Stimulated activated CD8-positive, alpha-beta memory T cell treated with anti-CD3 and anti-CD28 coated beads, Interleukin-4, amount 100 ng/mL, for 24 hours (primary cell): ENCODE results near the gene COPB2.

Source experiments
- DNase-seq: peaks from one replicate; pipeline ENCODE4 v3.0.0-alpha.2; 2020; ENCODE audit warnings: low read depth

Gene COPB2

DNA sequence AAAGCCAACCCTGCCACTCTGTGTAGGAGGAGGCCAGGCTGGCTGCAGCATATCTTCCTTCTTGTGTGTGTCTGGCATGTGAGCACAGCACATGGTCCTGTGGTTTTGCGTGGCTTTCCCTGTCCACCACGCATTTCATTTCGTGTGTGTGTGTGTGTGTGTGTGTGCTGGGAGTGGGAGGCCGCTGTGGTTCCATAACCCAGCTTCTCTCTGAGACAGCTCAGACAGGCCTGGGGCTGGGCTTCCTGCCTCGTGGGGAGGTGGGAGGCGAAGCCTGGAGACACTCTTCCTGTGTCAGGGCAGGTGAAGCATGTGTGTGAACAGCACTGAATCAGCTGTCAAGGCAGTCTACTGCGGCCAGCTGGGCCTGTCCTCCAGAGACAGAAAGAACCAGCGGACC, 61.6 kb downstream of the COPB2 start:
- no peak for DNase-seq

DNA sequence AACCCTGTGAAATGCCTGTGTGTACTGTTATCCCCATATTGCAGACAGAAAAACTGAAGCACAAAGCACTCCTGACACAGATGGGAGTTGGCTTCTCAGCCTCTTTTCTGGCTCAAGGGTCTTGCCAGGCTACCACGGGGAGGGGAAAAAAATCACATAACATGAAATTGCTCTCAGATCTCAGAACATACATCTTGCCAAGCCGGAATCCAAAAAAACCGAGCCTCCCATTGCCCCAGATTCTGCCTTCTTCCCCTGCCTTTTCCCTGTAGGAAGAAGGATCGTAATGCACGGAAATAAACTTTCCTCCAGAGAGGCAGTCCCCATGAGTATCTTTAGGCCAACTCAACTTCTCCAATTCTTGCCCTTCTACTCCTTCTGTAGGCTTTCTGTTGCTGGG, 62.2 kb downstream of the COPB2 start:
- no peak for DNase-seq

DNA sequence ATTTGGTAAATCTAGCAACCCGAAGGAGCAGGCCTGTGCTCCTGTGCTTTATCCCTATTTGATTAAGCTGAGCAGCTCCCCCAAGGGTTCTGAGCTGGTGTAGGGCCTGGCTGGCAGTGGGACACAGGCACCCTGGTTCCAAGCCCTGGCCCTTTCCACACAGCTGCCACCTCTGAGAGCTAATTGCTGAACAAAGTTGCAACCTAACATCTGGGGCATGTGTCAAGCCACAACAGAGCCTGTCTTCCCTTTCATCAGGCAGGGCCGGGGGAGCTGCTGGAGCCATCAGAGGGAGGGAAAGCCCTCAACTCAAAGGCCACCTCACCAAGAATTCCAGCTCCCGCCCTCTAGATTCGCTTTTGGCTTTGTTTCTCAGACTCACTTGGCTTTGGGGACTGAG, 62.7 kb downstream of the COPB2 start:
- DNase-seq: no peak

DNA sequence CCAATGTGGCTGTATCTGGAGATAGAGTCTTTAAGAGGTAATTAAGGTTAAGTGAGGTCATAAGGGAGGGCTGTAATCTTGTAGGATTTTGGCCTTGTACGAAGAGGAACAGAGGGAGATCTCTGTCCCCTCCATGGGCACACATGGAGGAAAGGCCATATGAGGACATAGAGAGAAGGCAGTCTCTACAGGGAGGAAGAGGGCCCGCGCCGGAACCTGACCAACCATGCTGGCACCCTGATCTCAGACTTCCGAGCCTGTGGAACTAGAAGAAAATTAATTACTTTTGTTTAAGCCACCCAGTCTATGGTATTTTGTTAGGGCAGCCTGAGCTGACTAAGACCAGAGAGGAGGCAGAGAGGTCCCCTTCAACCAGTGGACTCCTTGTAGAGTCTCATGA, 63.3 kb downstream of the COPB2 start:
- no peak for DNase-seq

DNA sequence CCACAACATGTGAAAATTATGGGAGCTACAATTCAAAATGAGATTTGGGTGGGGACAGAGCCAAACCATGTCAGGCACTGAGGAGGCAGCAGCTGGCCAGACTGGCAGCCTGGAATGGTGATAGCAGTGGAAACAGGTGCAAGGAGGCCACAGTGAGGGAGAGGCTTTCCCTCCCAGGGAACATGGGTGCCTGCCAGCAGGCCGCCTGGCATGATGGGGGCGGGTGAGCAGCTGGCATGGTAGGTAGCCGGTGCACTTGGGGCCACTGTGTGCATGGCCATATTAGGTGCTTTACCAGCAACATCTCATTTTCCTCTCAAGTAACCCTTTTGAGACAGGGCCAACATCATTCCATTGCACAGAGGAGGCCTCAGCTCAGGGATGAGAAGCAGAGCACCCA, 63.9 kb downstream of the COPB2 start:
- DNase-seq: no peak

DNA sequence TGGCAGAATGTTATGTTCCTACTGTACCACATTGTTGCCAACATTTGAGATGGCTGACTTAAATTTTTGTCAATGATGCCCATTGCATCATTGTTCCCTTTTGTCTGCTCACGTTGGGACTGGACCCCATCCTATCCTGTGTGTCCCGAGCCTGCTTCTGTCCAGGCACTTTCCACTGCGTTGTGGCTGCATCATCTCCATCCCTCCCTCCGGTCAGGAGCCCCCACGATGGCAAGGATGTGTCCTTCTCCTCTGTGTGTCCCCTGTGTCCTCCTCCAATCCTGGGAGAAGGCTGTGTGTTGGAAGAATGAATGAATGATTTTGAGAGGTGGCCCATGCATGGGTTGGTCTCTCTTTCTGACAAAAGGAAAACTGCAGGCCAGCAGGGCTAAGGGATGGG, 65.0 kb downstream of the COPB2 start:
- no peak for DNase-seq

DNA sequence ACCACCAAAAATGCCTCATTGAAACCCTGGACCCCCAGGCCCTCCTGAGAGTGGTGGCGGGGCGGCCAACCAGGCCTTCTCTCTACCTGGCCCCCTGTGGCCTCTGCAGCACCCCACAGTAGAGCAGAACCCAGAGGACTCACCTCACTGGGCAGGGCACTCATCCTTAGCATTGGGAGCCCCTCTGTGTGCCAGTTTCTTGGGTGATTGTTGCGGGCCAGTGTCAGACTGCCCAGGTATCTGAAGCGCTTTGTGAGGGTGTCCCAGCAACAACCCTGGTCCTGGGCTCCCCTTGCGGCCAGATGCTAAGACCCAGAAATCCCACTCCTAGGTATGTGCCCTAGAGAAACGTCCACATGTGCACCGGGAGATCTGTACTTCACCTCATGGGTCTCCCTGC, 66.3 kb downstream of the COPB2 start:
- DNase-seq: no peak

DNA sequence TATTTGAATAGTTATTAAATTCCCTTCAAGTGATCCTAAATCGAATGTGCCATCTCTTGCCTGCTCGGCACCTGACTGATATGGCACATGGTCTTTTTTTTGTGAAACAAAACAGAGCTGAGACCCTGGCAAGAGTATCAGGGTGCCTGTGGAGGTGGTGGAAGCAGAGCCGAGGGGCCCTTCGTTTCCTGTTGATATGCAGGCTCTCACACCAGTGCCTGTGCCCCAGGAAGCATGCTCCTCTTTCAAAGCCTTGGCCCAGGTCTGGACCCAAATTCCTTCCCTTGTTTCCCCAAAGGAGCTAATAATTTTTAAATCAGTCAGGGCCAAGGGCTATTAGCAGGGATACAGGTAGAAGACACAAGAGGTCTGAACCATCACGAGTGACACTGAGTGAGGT, 67.1 kb downstream of the COPB2 start:
- no peak for DNase-seq

DNA sequence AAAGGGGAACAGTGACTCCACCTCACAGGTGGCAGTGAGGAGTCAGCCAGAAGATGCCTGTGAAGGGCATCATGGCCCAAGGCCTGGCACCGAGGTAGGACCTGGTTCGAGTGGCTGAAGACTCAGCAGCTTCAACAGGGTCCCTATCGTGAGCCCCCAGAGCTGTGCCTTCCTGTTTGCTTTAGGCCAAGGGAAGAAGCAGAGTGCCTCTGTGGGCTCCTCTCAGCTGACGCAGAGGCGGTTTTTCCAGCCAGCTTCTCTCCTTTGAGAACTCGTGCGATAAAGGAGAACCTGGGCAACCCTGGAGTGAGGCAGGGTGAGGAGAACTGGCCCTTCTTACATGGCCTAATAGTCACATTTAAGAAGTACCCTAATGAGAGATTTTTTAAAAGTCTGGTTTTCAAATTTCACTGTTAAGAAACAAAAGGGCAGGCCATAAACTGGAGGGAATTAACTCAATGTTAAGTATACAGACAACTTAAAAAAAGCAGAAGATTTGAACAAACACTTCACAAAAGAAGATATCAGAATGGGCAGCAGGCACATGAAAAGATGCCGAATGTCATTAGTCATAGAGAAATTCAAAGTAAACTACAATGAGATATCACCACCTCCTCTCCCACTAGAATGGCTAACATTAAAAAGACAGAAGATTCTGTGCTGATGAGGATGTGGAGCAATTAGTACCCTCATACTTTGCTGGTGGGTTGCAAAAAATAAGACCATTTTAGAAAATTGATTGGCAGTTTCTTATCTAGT, 68.7 kb downstream of the COPB2 start:
- DNase-seq: no peak

DNA sequence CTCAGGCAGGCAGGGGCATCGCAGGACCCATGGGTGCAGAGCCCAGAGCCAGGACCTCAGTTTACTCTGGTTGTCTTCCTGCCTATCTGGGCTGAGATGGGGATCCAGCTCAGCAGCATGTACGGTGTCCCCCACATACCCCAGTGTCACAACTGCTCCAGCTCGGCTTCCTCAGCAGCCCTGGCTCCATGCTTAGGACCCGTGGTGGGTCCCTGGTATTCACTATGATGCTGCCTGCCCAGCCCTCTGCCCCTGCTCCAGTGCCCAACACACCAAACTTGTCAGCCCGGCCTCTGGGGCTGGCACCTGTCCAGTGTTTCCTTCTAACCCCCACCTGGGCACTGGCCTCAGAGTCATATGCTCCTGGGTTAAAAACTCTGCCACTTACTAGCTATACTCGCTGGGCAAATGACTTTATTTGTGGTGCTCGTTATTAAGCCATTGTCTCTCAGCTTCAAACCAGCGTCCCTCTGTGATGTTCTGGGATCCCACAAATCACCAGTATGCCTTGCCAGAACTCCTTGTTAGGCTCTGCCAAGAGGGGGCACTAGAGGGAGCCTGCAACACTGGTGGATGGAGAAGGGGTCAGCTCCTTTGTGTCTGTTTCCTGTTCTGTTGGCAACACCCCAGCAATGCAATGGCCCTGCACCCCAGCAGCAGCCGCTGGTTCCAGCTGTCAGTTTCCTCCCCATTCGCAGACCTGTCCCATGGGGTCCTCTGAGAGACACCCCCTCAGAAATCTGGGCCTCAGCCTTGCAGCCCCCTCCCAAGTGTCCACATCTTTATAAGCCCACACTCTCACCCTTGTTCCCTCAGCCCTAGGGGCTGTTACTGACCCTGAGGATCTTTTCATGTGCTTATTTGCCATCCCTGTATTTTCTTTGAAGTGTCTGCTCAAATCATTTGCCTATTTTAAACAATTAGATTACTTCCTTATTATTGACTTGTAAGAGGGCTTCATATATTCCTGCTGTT, 69.7 kb downstream of the COPB2 start:
- no peak for DNase-seq

DNA sequence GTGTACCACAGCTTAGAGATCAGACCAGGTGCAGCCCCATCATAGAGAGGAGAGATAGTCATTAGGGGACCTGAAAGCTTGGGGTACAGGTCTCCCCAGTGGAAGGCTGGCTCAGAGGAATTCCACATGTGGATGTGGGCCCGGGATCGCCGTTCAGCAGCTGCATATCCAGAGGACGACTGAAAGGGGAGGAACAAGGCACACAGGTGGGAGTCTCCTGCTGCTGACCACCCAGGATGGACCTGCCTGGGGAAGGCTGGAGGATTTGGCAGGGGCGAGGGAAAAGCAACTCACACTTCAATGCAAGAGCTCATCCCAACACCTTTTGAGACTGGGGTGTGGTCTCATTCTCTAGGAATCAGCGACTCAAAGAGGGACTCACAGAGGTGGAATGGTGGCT, 70.6 kb downstream of the COPB2 start:
- DNase-seq: no peak

DNA sequence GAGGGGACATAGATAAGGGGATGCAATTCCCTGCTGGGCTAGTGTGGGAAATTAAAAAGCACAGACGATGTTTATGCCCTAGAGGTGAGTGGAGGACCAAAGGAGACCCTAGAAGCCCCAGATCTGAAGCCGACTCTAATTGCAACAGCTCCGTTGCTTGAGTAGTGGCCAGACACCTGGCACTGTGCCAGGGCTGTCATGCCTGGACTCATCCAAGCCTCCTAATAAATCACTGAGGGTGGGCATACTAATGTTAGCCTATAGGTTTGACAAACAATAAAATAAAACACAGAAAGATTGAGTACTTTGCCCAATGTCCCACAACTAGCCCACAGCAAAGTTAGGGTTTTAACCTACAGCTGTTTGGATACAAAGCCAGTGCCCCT, 71.0 kb downstream of the COPB2 start:
- DNase-seq: no peak

DNA sequence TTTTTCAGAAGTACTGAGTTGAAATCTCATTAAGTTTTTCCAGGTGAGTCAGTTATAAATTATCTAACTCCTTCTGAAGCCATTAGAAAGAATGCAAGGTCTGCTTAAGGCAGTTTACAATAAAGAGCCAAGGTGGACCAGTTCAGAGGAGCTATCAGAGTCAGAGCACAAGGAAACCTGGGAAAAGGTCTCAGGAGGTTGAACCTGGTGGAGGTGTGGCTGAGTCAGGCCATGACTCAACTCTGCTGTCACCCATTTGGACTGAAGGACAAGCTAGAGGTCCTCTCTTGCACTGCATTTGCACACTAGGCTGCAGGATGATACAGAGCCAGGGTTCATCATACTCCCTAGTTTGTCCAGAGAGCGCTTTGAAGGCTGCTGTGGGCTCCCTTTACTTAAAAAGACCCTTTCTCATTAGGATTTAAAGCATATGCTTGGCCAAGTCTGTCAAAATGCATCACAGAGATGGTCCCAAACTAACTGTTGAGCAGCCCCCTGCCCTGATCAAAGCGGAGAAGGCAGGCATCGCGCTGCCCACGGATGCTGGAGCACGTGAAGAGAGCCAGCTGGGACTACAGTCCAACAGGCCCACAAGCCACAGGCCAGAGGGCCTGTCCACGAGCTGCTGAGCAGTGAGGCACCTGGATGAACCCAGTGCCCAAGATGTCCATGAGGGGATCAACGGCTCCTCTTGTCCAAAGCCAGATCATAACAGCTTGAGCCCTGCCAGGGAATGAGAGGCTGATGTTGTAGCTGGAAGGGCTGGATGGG, 71.6 kb downstream of the COPB2 start:
- DNase-seq: no peak

DNA sequence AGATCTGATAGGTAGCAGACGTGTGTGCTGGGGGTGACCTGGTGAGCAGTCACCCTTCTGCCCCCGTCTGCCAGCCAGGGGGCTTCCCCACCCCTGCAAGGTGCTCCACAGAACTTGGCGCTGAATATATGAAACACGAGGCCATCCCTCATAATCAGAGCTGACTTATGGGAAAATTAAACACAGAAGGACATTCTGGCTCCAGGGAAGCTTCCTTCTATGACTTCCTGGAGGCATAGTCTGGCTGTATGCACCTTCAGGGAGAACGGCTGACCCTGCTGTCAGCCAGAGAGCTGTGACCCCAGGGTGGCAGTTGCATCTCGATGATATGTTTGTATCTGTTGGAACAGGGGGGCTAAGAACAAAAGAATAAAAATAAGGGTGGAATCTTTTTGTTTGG, 72.2 kb downstream of the COPB2 start:
- DNase-seq: no peak

DNA sequence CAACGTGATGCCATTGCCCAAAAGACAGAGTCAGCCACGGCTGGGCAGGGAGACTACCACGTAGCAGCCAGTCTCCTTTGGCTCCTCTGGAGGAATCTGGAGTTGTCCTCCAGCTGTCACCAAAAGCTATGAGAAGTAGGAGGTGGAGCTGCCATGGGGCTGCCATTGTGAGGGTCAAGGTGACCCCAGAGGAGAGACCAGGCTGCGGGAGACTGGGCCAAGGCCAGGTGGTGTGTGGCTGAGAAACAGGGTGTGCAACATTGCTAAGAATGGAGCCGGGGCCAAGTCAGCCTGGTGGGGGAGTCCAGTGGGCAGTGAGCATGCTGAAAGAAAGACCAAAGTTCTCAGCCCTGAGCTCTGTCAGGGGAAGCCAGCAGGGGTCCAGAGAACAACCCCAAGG, 75.5 kb downstream of the COPB2 start:
- DNase-seq: no peak

DNA sequence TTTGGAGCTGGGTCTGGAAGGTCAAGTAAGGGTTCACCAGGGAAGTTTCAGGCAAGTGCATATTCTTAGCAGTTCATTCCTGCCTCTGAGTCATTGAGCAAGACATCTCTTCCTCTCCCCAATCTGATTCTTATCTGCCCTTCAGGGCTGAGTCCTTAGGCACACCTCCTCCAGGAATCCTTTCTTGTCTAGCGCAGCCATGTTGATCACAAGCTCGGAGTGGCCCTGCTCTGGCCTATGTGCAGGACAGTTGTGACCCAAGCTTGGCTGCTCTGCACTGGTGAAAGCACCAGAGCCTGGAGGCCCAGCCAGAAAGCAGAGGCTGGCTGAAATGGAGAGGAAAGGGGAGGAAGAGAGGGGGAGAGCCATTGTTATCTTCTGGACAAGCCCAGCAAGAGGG, 76.5 kb downstream of the COPB2 start:
- DNase-seq: no peak

DNA sequence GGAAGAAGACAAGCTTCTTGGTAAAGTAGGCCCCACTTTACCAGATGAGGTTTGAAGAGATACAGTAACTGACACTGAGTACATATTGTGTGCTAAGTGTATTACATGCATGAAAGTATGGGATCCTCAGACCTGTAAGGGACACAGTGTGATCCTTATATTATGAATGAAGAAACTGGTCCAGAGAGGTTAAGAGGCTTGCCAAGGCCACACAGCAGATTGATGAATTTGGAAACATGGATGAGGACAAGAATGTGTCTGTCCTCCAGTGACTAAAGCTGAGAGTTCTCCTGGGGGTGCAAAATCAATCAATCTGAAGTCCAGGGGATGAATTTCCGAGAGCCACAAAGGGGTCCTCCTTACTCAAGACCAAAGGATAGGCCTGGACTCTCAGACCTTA, 77.0 kb downstream of the COPB2 start:
- no peak for DNase-seq

DNA sequence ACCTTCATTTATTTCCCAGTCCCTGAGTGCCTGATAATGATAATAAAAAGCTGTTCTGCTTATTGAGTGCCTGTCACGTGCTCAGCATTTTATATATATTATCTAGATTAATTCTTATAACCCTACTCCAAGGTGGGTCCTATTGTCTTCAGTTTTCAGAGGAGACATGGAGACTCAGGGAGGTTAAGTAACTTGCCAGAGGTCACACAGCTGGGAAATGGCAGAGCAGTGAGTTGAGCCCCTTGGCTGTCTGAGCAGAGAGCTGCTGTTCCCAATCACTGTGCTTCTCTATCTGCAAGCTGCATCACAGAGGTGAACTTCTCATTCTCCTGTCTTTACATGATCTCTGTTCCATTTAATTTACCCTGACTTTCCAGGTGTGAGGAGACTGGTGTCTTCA, 77.9 kb downstream of the COPB2 start:
- DNase-seq: no peak

DNA sequence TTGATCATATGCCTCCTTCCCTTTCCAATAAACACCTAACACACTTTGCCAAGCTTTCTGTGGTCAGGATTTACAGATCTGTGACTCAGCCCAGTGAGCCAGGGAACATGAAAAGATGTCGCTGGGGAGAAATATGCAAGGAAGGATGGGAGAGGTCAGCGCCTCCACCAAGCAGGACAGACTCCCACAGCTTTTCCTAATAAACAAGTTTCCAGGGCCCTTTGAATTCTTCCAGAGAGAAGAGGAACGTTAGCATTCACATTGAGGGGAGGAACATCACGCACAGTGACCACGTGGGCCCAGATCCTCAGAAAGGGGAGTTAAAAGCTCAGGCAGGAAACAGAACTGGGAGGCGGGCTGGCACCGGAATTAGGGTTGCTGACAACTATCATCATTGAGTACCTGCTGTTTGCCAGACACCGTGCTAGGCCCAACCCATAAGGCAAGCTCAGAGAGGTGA, 78.9 kb downstream of the COPB2 start:
- no peak for DNase-seq

DNA sequence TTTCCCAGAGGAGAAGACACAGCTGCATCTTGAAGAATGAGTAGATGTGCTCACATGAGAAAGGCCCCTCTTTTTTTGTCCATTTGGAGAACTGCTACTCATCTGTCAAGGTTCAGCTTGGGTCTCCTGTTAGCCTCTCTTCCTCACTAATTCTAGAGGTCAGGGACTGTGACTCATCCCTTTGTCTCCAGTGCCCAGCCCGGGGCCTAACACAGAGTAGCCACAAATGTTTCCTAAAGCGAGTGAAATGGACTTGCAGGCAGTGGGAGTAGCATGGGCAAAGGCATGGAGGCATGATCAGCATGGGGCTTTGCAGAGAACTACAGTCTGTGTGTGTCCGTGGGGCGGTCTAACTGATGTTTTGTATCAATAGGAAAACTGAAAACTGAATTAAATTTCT, 79.6 kb downstream of the COPB2 start:
- no peak for DNase-seq

DNA sequence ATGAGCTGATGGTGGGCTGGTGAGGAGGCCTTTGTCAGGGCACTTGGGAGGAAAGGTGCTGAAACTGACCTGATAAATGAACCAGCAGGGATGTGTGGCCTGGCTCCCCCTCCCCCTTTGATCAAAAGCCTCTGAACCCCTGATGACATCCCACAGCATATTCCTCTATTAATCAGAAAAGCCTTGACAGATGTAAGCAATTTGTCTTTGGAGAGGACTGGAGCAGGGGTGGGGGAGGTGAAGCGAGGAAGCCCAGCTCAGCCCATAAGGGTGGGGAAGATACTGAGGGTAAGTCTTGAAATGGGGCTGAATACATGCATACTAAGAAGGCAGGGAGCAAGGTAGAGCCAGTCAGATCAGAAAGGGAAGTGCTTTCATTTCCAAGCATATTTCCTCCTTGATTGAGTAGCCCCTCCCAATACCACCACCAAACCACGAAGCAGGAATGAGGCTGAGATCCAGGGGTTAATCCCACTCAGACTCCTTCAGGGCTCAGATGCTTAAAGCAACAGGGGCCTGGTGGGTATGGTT, 80.3 kb downstream of the COPB2 start:
- DNase-seq: no peak

DNA sequence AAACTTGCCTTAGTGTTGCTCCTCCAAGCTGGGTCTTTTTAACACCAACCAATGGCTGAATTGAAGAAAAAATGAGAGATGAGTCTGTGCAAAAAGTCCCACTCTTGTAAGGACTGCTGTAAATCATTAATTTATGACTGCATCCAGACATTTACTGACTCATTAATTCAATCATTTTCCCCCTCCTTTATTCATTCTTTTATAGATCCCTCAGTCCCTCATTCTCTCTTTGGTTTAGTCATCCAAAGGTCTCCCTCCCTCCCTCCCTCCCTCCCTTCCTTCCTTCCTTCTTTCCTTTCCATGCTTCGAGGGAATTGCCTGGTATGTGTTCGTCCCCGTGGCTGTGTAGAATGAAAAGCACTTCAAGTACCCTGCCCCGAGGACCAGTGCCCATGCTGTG, 80.9 kb downstream of the COPB2 start:
- no peak for DNase-seq
